GM13976 (cell line): Measurements from ENCODE around the gene SLC16A11.

Experiments
- DNase-seq: peaks from one replicate; pipeline ENCODE4 v3.0.0; 2012; ENCODE audit warnings: low spot score
- CTCF ChIP-seq: IDR thresholded peaks from 2 replicates; pipeline ENCODE4 v1.5.1; 2012; ENCODE audit warnings: borderline replicate concordance, mild to moderate bottlenecking; ENCODE audit not compliant: insufficient read depth; ENCODE audit errors: extremely low read depth, missing control alignments, control extremely low read depth
- in situ Hi-C: fragments of 300-500 bp; cut with MboI; formaldehyde crosslinking; loops from one replicate; pipeline ENCODE4 v1.12.0; 2022; ENCODE audit warnings: low sequenced_read_pairs, mixed read lengths, inconsistent platforms; ENCODE audit not compliant: unreplicated experiment

Gene SLC16A11

DNA sequence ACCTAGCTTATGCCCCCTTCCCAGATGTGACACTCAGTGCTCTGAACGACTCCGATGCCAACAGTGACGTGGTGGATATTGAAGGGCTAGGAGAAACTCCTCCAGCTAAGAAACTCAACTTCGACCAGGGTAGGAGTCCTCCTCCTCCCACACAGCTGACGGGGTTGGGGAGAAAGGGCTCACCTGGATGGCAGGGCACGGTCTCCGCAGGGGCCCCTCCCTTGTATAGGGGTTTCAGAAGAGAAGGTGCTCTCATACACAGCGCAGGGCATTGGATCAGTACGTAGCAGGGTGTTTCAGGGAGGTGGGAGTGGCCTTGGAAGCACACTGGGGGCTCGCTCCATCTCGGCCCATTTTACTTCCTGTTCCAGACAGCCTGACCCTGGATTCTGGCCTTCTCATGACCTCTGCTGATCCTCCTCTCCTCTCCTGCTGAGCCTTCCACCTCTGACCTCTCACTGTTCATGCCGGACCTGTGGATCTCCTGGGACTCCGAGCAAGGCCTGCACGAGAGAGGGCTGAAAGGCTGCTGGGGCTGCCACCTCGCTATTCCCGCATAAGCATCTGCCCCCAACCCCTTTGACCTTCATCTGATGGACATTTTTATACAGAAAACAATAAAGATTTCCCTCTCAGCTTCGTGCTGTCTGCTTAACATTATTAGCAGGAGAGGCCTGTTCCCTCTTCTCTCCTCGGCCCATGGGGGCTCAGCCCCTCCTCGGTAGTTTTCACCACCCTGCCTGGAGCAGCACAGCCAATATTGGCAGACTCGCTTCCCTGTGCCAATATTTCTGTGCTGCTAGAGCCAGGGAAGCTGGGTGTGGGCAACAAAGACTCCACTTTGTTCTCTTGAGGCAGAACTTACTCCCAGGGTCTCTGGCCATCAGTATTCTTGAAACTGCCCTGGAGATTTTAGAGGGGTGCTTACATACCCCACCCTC lies 26.7 kb downstream of the SLC16A11 start:
- no peak for TF ChIP-seq CTCF
- in situ Hi-C loops = loop anchor here (25.0 kb wide), 1 partner anchor 355 kb away; the partner anchor contains the start of genes C17orf100 and MED31
- DNase-seq = no peak

DNA sequence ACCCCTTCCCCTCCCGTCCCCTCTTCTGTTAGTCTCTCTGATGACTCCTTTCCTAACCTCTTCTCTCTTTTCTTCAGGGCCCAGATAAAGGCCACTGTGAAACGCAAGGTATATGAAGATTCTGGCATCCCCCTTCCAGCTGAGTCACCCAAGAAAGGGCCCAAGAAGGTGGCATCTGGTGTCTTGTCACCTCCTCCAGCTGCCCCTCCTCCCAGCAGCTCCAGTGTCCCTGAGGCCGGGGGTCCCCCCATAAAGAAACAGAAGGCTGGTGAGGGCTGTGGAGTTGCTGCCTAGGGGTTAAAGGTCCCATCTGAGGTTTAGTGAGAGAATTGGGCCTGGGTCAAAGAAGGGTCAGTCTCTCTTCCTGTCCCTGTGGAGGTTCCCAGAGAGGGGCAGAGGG lies 27.5 kb downstream of the SLC16A11 start:
- in situ Hi-C loops = loop anchor here (25.0 kb wide), 1 partner anchor 354 kb away; the partner anchor contains the start of genes C17orf100 and MED31
- no peak for TF ChIP-seq CTCF
- no peak for DNase-seq

- DNase-seq = peak; percentile 64
- in situ Hi-C loops = loop anchor here (25.0 kb wide), 1 partner anchor 353 kb away; the partner anchor contains the start of genes C17orf100 and MED31
- no peak for TF ChIP-seq CTCF
These were observed 28.6 kb downstream of the SLC16A11 start for GRCh38 chr17:7014995-7015958.

GRCh38 chr17:7014261-7014994 lies 29.5 kb downstream of the SLC16A11 start:
- peak; percentile 93 for DNase-seq
- in situ Hi-C loops = loop anchor here (25.0 kb wide), 1 partner anchor 352 kb away; the partner anchor contains the start of genes C17orf100 and MED31
- TF ChIP-seq CTCF = peak; percentile 93

- DNase-seq = no peak
- in situ Hi-C loops = loop anchor here (25.0 kb wide), 1 partner anchor 350 kb away; the partner anchor contains the start of genes C17orf100 and MED31
- TF ChIP-seq CTCF = no peak
These were observed 32.0 kb downstream of the SLC16A11 start for GRCh38 chr17:7011942-7012254.
